Putamen (tissue), 1 donor: Measurements from ENCODE around the gene TSPEAR.

Source experiments
- DNase-seq: peaks from one replicate; pipeline ENCODE4 v3.0.0-alpha.2; 2016; ENCODE audit warnings: low spot score

TSPEAR gene

GRCh38 chr21:44527983-44528633 is 183.3 kb downstream of the TSPEAR start:
- DNase-seq: no peak

DNA sequence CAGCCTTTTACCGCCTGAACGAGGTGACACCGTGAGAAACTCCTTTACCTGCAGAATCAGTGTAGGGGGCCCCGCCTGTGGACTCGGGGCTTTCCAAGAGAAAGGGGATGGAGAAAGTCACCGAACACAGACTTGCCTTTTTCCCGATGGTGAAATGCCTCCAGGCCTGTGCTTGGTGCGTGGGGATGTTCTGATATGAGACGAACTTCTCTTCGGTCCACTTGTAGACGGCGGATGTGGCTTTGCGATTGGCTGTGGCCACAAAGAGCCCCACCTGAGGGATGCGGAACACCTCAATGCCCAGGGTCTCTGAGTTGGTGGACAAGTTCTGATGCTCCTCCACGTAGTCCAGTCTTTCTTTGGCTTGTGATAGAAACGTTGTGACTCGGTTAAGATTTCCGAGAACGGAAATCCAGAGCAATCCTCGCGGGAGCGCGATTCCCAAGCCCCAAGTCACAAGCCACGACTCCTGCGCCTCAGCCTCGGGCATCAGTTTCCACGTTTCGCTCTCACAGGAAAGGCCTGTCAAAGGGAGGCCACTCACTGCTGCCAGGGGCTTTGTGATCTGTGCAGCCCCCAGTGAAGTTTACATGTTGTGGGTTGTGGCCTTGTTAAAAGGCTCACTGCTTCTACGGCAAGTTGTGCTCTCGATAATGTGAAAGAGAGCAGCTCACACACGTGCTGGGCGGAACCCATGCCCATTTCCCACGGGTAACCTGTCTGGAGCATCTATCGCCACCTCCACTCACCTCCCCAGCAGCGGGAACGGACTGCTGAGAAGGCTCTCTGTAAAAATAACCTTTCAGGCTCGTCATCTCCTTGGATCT is 184.0 kb downstream of the TSPEAR start:
- no peak for DNase-seq

- no peak for DNase-seq
Measured at GRCh38 chr21:44526096-44526997, 185.0 kb downstream of the TSPEAR start.

GRCh38 chr21:44525391-44526095 is 185.8 kb downstream of the TSPEAR start:
- DNase-seq: no peak

- DNase-seq: no peak
Measured at GRCh38 chr21:44524414-44525371, 186.7 kb downstream of the TSPEAR start.

GRCh38 chr21:44523567-44524413 is 187.6 kb downstream of the TSPEAR start:
- DNase-seq: no peak

DNA sequence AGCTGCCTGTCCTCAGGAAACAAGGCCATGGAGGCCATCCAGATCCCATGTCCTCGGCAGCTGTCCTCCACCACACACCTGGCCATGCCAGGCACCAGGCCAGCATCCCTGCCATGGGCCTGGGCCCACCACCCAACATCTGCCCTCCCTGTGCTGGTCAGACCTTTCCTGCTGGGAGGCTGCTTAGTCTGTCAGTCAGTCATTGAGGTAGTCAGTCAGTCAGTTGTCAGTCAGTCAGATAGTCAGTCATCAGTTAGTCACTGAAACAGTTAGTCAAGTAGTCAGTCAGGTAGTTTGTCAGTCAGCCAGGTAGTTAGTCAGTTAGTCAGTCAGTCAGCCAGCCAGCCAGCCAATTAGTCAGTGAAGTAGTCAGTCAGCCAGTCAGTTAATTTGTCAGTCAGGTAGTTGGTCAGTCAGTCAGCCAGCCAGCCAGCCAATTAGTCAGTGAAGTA is 188.6 kb downstream of the TSPEAR start:
- DNase-seq: no peak

- DNase-seq: no peak
Measured at GRCh38 chr21:44521928-44522752, 189.2 kb downstream of the TSPEAR start.

DNA sequence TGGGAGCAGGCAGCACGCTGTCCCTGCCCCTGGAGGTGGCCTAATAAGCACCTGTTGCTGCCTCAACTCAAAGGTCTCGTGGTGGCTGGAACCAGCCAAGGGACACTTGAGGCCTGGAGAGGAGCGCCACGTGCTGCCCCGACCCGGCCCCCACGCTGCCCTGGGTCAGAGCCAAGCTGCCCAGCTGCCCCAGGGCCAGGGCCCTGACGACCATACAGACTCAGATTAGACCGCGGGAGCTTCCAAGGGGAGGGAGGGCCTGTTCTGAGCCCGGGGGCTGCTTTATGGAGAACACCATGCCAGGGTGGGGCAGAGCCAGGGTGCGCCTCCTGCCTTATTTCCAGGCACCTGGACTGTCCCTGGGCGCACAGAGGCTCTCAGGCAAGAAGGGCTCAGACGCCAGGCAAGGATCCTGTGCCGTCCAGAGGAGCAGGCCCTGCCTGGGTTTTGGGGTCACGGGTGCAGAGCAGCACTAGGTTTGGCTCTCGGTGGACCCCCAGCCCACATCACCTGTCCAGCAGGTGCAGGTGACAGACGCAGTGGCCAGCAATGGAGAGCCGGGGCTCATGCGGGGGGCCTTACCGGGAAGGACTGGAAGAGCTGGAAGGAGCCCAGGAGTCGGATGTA is 190.0 kb downstream of the TSPEAR start:
- DNase-seq: no peak

GRCh38 chr21:44520326-44521300 is 190.8 kb downstream of the TSPEAR start:
- DNase-seq: no peak

DNA sequence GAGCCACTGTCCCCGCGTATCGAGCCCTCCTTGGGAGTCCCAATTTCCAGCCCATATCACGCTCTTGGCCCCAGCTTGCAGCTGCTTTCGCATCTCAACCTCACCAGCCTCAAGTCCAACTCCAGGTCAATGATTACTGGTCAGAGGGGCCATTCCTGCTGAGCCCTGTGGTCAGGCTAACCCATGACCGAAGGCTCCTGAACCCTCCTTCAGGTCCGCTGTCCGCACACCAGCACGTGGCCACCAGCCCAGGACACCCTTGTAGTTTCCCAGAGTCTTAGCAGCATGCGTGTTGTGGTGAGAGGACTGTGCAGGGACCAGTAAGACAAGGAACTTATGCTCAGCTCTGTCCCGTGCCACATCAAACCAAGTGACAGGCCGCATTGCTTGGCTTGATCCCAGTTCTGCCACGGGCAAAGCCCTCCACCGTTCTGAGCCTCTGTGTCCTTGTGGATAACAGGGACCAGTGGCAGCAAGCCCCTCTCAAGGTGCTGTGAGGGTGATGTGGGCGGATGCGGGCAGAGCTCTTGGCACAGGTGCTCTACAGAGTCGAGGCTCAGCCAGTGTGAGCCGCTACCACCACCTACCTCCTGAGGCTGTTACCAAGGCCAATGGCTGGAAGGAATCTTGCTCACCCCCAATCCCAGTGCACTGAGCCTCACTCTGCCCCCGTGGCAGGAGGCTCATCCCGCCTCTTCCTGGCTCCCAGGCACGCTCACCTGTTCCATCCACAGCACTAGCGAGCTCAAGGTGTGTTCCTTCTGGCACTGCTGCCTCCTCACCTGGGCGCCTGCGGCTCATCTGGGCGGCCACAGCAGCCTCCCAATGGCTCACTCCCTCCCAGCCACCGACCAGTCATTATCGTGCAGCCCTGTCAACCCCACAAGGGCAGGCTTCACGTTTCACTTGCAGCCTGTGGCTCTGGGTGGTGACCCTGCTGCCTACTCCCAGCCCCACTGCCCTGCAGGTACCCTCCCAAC is 191.7 kb downstream of the TSPEAR start:
- no peak for DNase-seq

DNA sequence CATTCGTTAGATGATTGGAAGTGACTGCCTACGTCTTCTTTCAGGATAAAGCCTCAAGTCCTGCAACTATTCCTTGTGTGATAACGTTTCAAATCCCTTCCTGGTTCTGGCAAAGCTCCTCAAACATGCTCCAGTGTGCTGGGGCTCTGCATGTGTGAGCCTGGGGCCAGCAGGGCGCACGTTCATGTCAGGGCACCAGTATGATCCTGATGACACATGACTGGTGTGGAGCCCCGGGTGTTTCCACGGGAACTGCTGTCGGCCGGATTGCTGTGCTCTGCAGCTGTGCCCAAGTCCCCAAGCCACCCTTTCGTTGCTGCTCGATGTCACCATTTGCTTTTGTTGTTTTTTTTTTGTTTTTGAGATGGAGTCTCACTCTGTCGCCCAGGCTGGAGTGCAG is 192.7 kb downstream of the TSPEAR start:
- no peak for DNase-seq

- no peak for DNase-seq
Measured at GRCh38 chr21:44517175-44517899, 194.0 kb downstream of the TSPEAR start.

DNA sequence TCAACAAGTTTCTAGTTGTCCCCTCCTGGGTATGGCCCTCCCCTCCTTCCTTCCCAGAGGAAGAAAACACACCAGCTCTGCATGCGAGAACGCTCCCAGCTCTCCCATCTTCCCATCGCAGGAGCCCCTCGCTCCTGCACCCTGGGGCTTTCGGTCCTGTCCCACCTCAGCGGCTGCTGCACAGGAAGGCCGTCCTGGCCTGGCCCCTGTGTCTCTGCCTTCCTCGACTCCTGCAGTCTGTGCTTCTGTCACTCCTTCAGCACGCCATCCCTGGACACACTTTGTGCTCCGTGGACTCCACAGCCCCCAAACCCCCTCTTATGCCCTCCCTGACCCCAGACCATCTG is 194.6 kb downstream of the TSPEAR start:
- no peak for DNase-seq

- no peak for DNase-seq
Measured at GRCh38 chr21:44516342-44516741, 195.0 kb downstream of the TSPEAR start.
